GM19468 (cell line): ENCODE measurements around the gene CHEK1.
"Not testable (repeated sequence)": the region's sequence is repeated elsewhere in the genome, so short reads cannot be mapped to it uniquely, and the experiment has no call there.

Experiments
- ATAC-seq: cut with Tn5 transposase; IDR thresholded peaks from one replicate; pipeline ENCODE4 v1.9.1; 2021; ENCODE audit warnings: mild to moderate bottlenecking, moderate library complexity, moderate number of reproducible peaks; ENCODE audit not compliant: unreplicated experiment; ENCODE audit errors: extremely low read depth

Gene CHEK1

DNA sequence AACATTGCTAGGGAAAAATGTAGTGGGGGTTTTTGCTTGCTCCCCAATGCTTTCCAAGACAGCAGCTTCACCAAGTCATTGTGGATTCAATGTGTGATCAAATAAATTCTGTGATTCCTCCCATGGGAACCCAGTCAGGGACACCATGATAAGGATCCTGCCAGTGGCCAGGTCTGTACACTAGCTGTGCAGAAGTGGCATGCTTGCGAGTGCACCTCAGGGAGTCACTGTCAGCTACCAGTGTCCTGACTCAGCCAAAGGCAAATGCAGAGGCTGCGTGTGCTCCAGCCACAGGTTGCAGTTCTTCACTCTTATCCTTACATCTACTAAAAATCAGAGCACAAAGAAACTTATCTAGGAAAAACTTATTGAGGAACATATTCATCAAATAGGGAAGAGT lies 65.0 kb downstream of the CHEK1 start:
- ATAC-seq, result no peak

DNA sequence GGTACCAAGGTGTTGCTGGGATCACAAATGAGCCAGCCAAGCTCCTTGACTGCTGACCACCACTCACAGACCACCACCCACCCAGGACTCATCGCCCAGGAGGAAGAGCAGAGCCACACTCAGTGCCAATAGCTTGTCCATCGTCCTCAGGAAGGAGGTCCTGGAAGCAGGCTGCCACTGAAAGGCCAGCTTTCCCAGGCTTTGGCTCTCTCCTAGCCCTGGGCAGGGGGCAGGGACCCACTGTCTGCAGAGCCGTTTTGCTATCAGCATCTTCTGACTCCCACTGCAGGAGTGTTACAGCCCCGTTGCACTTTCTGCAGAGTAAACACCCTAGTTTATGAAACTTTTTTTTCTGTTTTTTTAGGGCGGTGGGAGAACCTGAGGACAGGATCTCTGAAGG lies 67.9 kb downstream of the CHEK1 start:
- no peak for ATAC-seq

DNA sequence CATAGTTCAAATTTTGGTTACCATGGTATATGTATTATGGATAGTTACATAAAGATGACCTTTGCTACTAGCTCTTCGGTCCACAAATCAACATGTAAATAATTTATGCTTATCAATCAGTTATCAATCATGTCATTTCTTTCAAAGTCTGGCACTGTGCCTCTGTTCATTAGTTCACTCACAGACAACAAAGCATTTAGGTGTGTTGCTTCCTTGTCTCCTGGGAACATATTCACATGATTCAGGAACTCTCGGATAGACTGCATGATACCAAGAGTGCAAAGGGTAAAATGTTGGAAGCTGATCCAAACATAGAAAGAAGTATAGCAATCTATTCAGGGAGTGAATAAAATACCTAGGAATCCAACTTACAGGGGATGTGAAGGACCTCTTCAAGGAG lies 70.0 kb downstream of the CHEK1 start:
- ATAC-seq, result no peak

DNA sequence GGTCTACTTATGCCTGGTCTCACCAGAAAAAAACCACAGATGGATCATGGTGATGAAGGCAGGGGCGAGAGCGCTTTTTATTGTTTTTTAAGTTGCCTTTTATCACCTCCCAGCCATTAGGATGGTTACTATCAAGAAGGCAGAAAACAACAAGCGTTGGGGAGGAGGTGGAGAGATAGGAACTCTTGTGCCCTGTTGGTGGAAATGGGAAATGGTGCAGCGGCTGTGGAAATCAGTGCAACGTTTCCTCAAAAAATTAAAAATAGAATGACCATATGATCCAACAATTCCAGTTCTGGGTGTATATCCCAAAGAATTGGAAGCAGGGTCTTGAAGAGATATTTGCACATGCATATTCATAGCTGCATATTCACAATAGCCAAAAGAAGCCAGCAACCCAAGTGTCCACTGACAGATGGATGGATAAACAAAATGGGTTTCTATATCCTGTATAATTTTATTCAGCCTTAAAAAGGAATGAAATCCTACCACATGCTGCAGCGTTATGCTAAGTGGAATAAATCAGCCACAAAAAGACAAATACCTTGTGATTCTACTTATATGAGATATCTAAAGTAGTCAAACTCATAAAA lies 76.2 kb downstream of the CHEK1 start:
- no peak for ATAC-seq

DNA sequence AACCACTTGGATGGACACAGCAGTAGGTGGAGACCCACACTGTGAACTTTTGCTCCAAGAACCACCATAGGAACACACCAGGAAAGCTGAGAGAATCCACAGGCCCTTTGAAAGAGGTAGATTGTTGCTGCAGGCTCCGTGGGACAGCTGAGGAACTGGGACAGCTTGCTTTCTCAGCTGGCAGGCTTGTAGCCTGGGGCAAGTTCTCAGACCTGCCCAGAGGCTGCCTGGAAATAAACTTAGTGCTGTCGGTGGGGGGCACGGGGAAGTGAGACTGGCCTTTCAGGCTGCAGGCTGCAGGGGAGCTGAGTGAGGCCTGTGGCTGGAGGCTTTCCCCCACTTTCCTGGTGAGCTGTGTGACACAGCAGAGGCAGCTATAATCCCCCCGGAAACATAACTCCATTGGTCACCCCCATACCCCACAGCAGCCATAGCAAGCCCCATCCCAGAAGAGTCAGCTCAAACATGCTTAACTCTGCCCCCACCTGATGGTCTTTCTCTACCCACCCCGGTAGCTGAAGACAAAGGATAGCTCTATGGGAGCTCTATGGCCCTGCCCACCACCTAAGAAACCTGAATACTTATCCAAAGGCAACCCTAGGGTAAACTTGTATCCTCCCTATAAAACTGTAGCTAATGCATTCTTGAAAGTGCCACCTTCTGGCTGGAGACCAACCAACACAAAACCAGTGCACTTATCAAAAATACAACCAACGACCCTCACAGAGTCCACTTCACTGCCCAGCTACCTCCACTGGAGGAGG lies 77.1 kb downstream of the CHEK1 start:
- no peak for ATAC-seq

DNA sequence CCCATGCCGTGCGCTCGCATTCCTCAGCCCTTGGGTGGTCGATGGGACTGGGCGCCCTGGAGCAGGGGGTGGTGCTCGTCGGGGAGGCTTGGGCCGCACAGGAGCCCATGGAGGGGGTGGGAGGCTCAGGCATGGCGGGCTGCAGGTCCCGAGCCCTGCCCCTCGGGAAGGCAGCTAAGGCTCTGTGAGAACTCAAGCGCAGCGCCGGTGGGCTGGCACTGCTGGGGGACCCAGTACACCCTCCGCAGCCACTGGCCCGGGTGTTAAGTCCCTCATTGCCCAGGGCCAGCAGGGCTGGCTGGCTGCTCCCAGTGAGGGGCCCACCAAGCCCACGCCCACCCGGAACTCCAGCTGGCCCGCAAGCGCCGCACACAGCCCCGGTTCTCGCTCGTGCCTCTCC lies 79.7 kb downstream of the CHEK1 start:
- ATAC-seq, result not testable (repeated sequence)

DNA sequence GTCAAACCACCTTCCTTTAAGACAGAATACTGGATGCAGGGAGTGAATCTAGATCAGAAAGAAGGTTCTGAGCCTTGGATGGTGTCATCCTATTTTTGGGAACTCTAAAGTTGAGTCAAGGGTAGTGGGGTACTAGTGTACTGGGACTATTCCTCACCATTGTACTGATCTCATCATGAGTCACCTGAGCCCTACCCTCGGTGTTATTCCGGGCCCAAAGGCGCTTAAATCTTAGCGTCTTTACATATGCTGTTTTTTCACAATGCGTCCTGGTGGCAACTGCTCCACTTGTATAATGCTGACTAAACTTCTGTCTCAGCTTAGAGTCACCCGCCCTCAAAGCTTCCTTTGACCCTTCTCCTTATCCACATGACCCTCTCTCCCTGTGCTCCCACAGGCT lies 95.8 kb downstream of the CHEK1 start:
- no peak for ATAC-seq

DNA sequence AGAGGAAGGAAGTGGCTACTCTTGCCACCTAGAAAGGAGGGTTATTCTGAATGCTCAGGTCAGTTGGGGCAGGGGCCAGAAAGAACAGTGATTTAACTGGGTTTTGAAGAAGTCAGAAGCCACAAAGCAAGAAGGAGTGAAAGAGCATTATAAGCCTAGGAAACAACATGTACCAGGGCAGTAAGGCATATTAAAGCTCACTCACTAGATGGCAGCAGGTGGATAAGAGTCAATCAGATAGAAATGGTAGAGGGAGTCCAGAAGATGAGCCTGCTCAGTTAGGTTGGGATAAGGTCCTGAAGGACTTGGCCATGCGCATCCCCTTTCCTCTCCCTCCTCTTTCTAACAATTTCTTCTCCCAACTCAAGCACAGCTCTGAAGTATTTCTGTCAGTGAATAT lies 99.2 kb downstream of the CHEK1 start:
- no peak for ATAC-seq
